ENCODE data around the gene DGKB. TPM values are rescaled to one million over a fixed set of nuclear protein-coding genes. Genes with fewer than 3 reads are reported as not detected.

DGKB gene
- total and polyA plus RNA-seq, 2 donors from 2014 or later: 0.26 to 1.5 TPM

GRCh38 chr7:14937581-14937980 lies 35.0 kb upstream of the DGKB start:
- Histone ChIP-seq H3K36me3 (ENCODE audit: control insufficient read depth in 2 of 3, insufficient read depth in 3 of 3, low read length in 3 of 3) (no peaks in the 10 kb centered on the region), H3K27ac (ENCODE audit: low read depth in 2 of 2, low read length in 2 of 2) (no peak overlapping the region), H3K9ac (ENCODE audit: low read length in 3 of 3) (no peak overlapping the region), H3K9me3 (ENCODE audit: control insufficient read depth in 2 of 3, insufficient read depth in 1 of 3, low read length in 3 of 3) (no peaks in the 10 kb centered on the region), H3K4me1 (ENCODE audit: control insufficient read depth in 2 of 3, insufficient read depth in 2 of 3, low read depth in 1 of 3, low read length in 3 of 3) (peaks cover 0 to 7% (median 0%) of the 10 kb centered on the region in 3 donors), H3K4me3 (ENCODE audit: low read length in 3 of 3) (no peak overlapping the region), H3K27me3 (ENCODE audit: control insufficient read depth, insufficient read depth, low read length) (no peaks in the 10 kb centered on the region)
- DNase-seq (no peak), FAIRE-seq (no peak)
- intact Hi-C loops (cut with DNase I): no loop called here
- no peak for TF ChIP-seq CTCF (IDR thresholded peaks at IDR 0.05; ENCODE audit: borderline replicate concordance, extremely low read depth, insufficient read depth)

- Histone ChIP-seq H3K27ac (ENCODE audit: low read depth in 2 of 2, low read length in 2 of 2) (peak overlapping the region in 1 of 2 donors; percentile 72), H3K27me3 (ENCODE audit: control insufficient read depth, insufficient read depth, low read length) (no peaks in the 10 kb centered on the region), H3K4me3 (ENCODE audit: low read length in 3 of 3) (no peak overlapping the region), H3K36me3 (ENCODE audit: control insufficient read depth in 2 of 3, insufficient read depth in 3 of 3, low read length in 3 of 3) (no peaks in the 10 kb centered on the region), H3K9ac (ENCODE audit: low read length in 3 of 3) (no peak overlapping the region), H3K9me3 (ENCODE audit: control insufficient read depth in 2 of 3, insufficient read depth in 1 of 3, low read length in 3 of 3) (no peaks in the 10 kb centered on the region), H3K4me1 (ENCODE audit: control insufficient read depth in 2 of 3, insufficient read depth in 2 of 3, low read depth in 1 of 3, low read length in 3 of 3) (peaks cover 0 to 7% (median 0%) of the 10 kb centered on the region in 3 donors)
- FAIRE-seq: peak; percentile 87
- no peak for TF ChIP-seq CTCF (IDR thresholded peaks at IDR 0.05; ENCODE audit: borderline replicate concordance, extremely low read depth, insufficient read depth)
- DNase-seq: peak; percentile 57 to 94 (median 67)
- intact Hi-C loops (cut with DNase I): no loop called here
These were observed 34.0 kb upstream of the DGKB start for GRCh38 chr7:14936554-14936953.

GRCh38 chr7:14934839-14935238 lies 32.3 kb upstream of the DGKB start:
- Histone ChIP-seq H3K27ac (ENCODE audit: low read depth in 2 of 2, low read length in 2 of 2) (no peak overlapping the region), H3K36me3 (ENCODE audit: control insufficient read depth in 2 of 3, insufficient read depth in 3 of 3, low read length in 3 of 3) (no peaks in the 10 kb centered on the region), H3K9me3 (ENCODE audit: control insufficient read depth in 2 of 3, insufficient read depth in 1 of 3, low read length in 3 of 3) (no peaks in the 10 kb centered on the region), H3K4me3 (ENCODE audit: low read length in 3 of 3) (no peak overlapping the region), H3K27me3 (ENCODE audit: control insufficient read depth, insufficient read depth, low read length) (no peaks in the 10 kb centered on the region), H3K4me1 (ENCODE audit: control insufficient read depth in 2 of 3, insufficient read depth in 2 of 3, low read depth in 1 of 3, low read length in 3 of 3) (peaks cover 0 to 7% (median 0%) of the 10 kb centered on the region in 3 donors), H3K9ac (ENCODE audit: low read length in 3 of 3) (no peak overlapping the region)
- FAIRE-seq (no peak), DNase-seq (no peak)
- TF ChIP-seq CTCF (IDR thresholded peaks at IDR 0.05; ENCODE audit: borderline replicate concordance, extremely low read depth, insufficient read depth): no peak
- intact Hi-C loops (cut with DNase I): no loop called here

Data from kidney (tissue), 14 donors.